ENCODE results near the gene DES.

DNA sequence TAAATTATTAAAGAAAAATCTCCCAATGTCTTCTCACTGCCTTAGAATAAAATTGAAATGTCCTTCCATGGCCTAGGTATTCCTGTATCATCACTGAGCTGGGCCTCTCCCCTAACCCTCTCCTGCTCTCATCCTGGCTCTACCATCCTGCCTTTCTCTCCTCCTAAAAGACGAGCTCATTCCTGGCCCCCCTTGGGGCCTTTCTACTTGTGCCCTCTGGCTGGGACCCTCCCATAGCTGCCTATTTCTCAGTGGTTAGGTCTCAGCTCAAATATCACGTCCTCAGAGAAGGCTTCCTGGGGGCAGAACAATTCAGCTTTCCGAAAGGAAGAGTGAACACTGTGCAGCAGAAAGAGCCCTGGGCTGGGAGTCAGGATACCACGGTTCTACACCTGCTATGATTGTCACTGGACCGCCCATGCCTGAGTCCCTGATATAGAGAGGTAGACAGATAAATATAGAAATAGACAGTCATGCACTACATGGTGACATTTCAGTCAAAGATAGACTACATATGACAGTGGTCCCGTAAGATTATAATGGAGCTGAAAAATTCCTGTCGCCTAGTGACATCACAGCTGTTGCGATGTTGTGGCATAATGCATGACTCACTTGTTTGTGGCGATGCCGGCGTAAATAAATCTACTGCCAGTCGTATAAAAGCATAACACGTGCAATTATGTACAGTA lies 39.9 kb upstream of the DES start:
- TF ChIP-seq POLR2AphosphoS5 (IDR thresholded peaks at IDR 0.05; ENCODE audit: low read depth, low read length) (no peak), REST (IDR thresholded peaks at IDR 0.05; ENCODE audit: insufficient read depth in 1 of 2, low read depth in 2 of 2, low read length in 2 of 2) (no peak)

All from PFSK-1 (cell line).